Immature natural killer cell (primary cell): ENCODE results near the gene PIEZO1. TPM values are rescaled to one million over a fixed set of nuclear protein-coding genes. Genes with fewer than 3 reads are reported as not detected.

Source experiments
- DNase-seq, 3 donors: peaks; one replicate each; pipeline ENCODE4 v3.0.0; 2022; ENCODE audit warnings: mixed read lengths in 1 of 3
- H3K27ac Mint-ChIP-seq, 6 donors: one replicate each; pipeline ENCODE4 v1.8.0; 2020; ENCODE audit warnings: mixed read lengths in 6 of 6, mild to moderate bottlenecking in 5 of 6, inconsistent platforms in 4 of 6, moderate library complexity in 3 of 6
- H3K27me3 Mint-ChIP-seq, 3 donors: one replicate each; pipeline ENCODE4 v1.8.0; 2020 to 2021; ENCODE audit warnings: low read depth in 3 of 3, mild to moderate bottlenecking in 3 of 3, mixed read lengths in 3 of 3, moderate library complexity in 3 of 3, inconsistent platforms in 1 of 3
- H3K36me3 Mint-ChIP-seq, 3 donors: one replicate each; pipeline ENCODE4 v1.8.0; 2020; ENCODE audit warnings: mixed read lengths in 3 of 3, inconsistent platforms in 2 of 3, mild to moderate bottlenecking in 2 of 3
- H3K4me1 Mint-ChIP-seq, 2 donors: one replicate each; pipeline ENCODE4 v1.8.0; 2020; ENCODE audit warnings: inconsistent platforms in 2 of 2, mild to moderate bottlenecking in 2 of 2, mixed read lengths in 2 of 2, moderate library complexity in 1 of 2
- H3K4me3 Mint-ChIP-seq, 5 donors: one replicate each; pipeline ENCODE4 v1.8.0; 2020; ENCODE audit warnings: mild to moderate bottlenecking in 5 of 5, mixed read lengths in 5 of 5, inconsistent platforms in 3 of 5, moderate library complexity in 3 of 5
- H3K9me3 Mint-ChIP-seq, 6 donors: one replicate each; pipeline ENCODE4 v1.8.0; 2020; ENCODE audit warnings: mild to moderate bottlenecking in 6 of 6, mixed read lengths in 6 of 6, inconsistent platforms in 4 of 6, moderate library complexity in 3 of 6
- polyA plus RNA-seq, 3 donors: library from polyadenylated mRNA; unstranded; fragments of 300-500 nt; fragmentation: Illumina TruSeq; gene quantifications; one replicate each; pipeline ENCODE4 v1.2.3, GENCODE V29; 2021

PIEZO1 gene
- polyA plus RNA-seq, 3 donors from 2014 or later = 5.2 to 41.2 (median 13.1) TPM

GRCh38 chr16:88735616-88736015, 49.4 kb downstream of the PIEZO1 start:
- Mint-ChIP-seq H3K4me1 (peaks cover 0 to 5% of the 10 kb centered on the region in 2 donors), H3K27ac (no peak overlapping the region)

DNA sequence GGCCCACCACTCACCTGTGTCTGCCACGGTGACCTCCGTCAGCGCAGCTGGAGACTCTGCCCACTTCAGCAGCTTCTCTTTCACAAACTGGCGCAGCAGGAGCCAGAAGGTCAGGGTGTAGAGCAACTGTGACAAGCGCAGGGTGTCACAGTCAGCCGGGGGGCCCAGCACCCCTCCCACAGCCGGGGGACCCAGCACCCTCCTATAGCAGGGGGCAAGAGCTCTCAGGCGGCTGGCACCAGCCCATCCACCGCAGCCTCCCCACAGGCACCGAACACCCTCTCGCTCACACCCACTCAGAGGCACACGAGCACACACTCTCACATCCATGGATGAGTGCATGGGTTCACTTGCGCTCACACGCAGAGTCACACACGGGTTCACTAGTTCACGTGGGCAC, 49.9 kb downstream of the PIEZO1 start:
- Mint-ChIP-seq H3K36me3 (no peaks in the 10 kb centered on the region), H3K27ac (no peak overlapping the region)

More at GRCh38 chr16:88735616-88736015, 49.4 kb downstream of the PIEZO1 start:
- H3K9me3 Mint-ChIP-seq = no peaks in the 10 kb centered on the region
- no peaks in the 10 kb centered on the region for H3K27me3 Mint-ChIP-seq
- H3K36me3 Mint-ChIP-seq = no peaks in the 10 kb centered on the region
- DNase-seq = no peak
- H3K4me3 Mint-ChIP-seq = no peak overlapping the region

GRCh38 chr16:88734361-88734728, 50.7 kb downstream of the PIEZO1 start:
- H3K4me1 Mint-ChIP-seq = peaks cover 0 to 5% of the 10 kb centered on the region in 2 donors
- no peaks in the 10 kb centered on the region for H3K9me3 Mint-ChIP-seq
- H3K27me3 Mint-ChIP-seq = peaks cover 0 to 2% (median 0%) of the 10 kb centered on the region in 3 donors
- DNase-seq = no peak
- peaks cover 0 to 3% (median 0%) of the 10 kb centered on the region in 3 donors for H3K36me3 Mint-ChIP-seq
- H3K4me3 Mint-ChIP-seq = no peak overlapping the region
- no peak overlapping the region for H3K27ac Mint-ChIP-seq

More for the DNA sequence above, 49.9 kb downstream of the PIEZO1 start:
- no peak overlapping the region for H3K4me3 Mint-ChIP-seq
- H3K27me3 Mint-ChIP-seq = no peaks in the 10 kb centered on the region
- no peaks in the 10 kb centered on the region for H3K9me3 Mint-ChIP-seq
- peaks cover 0 to 5% of the 10 kb centered on the region in 2 donors for H3K4me1 Mint-ChIP-seq
- no peak for DNase-seq

DNA sequence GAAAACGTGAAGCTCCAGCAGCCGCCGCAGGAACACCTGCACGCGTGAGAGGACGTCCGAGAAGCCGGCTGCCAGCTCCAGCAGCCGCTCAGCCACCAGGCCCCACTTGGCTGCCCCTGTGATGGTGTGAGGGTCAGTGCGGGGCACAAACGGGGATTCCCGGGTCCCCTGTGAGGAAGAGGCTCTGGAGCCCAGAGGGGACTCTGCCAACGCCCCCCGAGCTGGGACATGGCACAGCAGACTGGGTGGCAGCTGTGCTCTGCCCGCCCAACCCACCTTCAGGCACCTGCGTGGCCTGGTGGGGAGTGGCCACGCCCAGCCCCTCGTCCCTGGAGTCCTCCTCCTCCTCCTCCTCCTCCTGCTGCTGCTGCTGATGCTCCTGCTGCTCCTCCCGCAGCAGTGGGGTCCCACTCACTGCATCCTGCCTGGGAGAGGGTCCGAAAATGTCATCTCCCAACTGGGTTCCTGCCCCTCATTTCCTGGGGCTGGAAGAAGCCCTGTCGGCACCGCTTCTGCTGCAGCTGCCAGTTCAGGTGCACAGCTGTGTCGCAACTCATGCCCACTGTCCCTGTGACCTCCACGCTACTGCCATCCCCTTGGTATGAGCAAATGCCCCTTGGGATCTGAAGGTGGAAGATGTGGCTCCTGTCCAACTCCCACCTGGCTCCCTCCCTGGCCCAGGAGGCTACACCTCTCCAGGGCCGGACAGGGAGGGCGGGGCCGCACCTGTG, 51.2 kb downstream of the PIEZO1 start:
- Mint-ChIP-seq H3K27me3 (peaks cover 0 to 2% (median 0%) of the 10 kb centered on the region in 3 donors), H3K4me1 (peaks cover 0 to 5% of the 10 kb centered on the region in 2 donors), H3K4me3 (no peak overlapping the region), H3K36me3 (peaks cover 0 to 3% (median 0%) of the 10 kb centered on the region in 3 donors), H3K27ac (peak overlapping the region in 1 of 6 donors; percentile 34), H3K9me3 (no peaks in the 10 kb centered on the region)
- DNase-seq = no peak

DNA sequence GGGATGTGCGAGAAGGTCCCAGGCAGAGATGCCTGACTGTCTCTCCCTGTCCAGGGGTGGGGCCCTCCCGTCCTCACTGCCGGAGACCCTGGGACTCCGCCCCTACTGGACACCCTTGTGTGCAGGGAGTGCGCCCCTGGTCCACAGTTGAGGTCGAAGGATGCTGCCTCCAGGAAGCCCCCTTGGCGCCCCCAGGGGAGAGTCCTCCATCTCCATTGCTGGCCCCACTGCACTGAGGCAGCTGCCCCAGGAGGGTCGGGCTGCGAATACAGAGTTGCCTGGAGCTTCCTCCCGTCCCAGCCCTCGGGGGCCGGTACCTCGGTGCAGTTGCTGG, 52.1 kb downstream of the PIEZO1 start:
- H3K4me3 Mint-ChIP-seq = no peak overlapping the region
- no peak for DNase-seq
- H3K27ac Mint-ChIP-seq = no peak overlapping the region
- no peaks in the 10 kb centered on the region for H3K9me3 Mint-ChIP-seq
- peaks cover 0 to 3% (median 0%) of the 10 kb centered on the region in 3 donors for H3K36me3 Mint-ChIP-seq
- H3K4me1 Mint-ChIP-seq = peaks cover 0 to 5% of the 10 kb centered on the region in 2 donors
- H3K27me3 Mint-ChIP-seq = peaks cover 0 to 2% (median 0%) of the 10 kb centered on the region in 3 donors

GRCh38 chr16:88732172-88732960, 52.7 kb downstream of the PIEZO1 start:
- peaks cover 0 to 2% (median 0%) of the 10 kb centered on the region in 3 donors for H3K27me3 Mint-ChIP-seq
- H3K9me3 Mint-ChIP-seq = no peaks in the 10 kb centered on the region
- H3K4me1 Mint-ChIP-seq = peaks cover 0 to 2% of the 10 kb centered on the region in 2 donors
- DNase-seq = no peak
- no peak overlapping the region for H3K4me3 Mint-ChIP-seq
- peak overlapping the region in 1 of 6 donors; percentile 22 for H3K27ac Mint-ChIP-seq
- H3K36me3 Mint-ChIP-seq = peaks cover 0 to 3% (median 0%) of the 10 kb centered on the region in 3 donors

DNA sequence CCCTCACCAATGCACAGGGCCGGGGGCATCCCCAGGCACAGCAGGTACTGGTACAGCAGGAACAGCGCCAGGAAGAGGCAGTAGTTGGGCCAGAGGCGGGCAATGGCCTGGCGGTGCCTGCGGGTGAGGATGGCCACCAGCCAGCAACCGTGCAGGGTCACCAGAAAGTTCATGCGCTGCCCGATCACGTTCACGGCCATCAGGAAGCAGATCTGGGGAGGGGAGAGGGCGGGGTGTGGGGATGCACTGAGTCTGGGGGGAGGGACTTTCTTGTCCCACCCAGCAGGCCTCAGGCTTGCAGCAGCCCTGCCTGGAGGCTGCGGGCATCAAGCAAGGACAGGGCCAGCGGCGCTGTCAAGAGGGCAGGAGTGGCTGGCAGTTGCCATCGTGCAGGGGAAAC, 53.3 kb downstream of the PIEZO1 start:
- peaks cover 0 to 2% (median 0%) of the 10 kb centered on the region in 3 donors for H3K27me3 Mint-ChIP-seq

GRCh38 chr16:88730632-88731607, 54.1 kb downstream of the PIEZO1 start:
- DNase-seq = no peak
- Mint-ChIP-seq H3K4me1 (peaks cover 0 to 2% of the 10 kb centered on the region in 2 donors), H3K4me3 (no peak overlapping the region), H3K27me3 (peaks cover 0 to 2% (median 0%) of the 10 kb centered on the region in 3 donors), H3K27ac (peak overlapping the region in 3 of 6 donors; percentile 24 to 45 (median 30)), H3K36me3 (peaks cover 0 to 3% (median 0%) of the 10 kb centered on the region in 3 donors), H3K9me3 (no peaks in the 10 kb centered on the region)

More for the DNA sequence above, 53.3 kb downstream of the PIEZO1 start:
- no peak for DNase-seq
- Mint-ChIP-seq H3K4me3 (no peak overlapping the region), H3K9me3 (no peaks in the 10 kb centered on the region), H3K4me1 (peaks cover 0 to 2% of the 10 kb centered on the region in 2 donors), H3K36me3 (peaks cover 0 to 3% (median 0%) of the 10 kb centered on the region in 3 donors), H3K27ac (peak overlapping the region in 1 of 6 donors; percentile 30)

- no peak overlapping the region for H3K27ac Mint-ChIP-seq
- H3K27me3 Mint-ChIP-seq = peaks cover 0 to 2% (median 0%) of the 10 kb centered on the region in 3 donors
- no peak for DNase-seq
- H3K9me3 Mint-ChIP-seq = no peaks in the 10 kb centered on the region
- H3K4me3 Mint-ChIP-seq = no peak overlapping the region
- H3K4me1 Mint-ChIP-seq = peaks cover 0 to 2% of the 10 kb centered on the region in 2 donors
- peaks cover 0 to 3% (median 0%) of the 10 kb centered on the region in 3 donors for H3K36me3 Mint-ChIP-seq
Measured at GRCh38 chr16:88727871-88728270, 57.1 kb downstream of the PIEZO1 start.

DNA sequence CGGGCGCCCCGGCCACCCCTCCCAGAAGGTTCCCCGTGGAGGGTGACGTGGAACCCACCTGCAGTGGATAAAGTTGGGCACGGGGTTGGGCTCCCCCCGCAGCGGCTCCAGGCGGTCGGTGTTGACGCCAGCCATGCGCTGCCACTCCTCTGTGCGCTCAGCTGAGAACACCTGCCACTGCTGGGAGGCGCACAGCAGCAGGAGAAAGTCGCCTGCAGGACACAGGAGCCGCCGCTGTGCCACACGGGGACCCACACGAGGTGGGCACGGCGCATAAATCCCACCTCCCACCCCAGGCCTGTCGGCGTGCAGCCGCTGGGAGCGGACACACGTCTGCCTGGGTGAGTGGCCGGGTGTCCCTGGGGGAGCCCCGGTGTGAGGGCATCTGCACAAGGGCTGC, 58.0 kb downstream of the PIEZO1 start:
- Mint-ChIP-seq H3K4me1 (peaks cover 0 to 2% of the 10 kb centered on the region in 2 donors), H3K27me3 (peaks cover 0 to 2% (median 0%) of the 10 kb centered on the region in 3 donors), H3K9me3 (no peaks in the 10 kb centered on the region), H3K36me3 (peaks cover 0 to 3% (median 0%) of the 10 kb centered on the region in 3 donors), H3K4me3 (no peak overlapping the region), H3K27ac (no peak overlapping the region)
- DNase-seq = no peak

GRCh38 chr16:88726408-88726749, 58.6 kb downstream of the PIEZO1 start:
- no peak for DNase-seq
- Mint-ChIP-seq H3K36me3 (peaks cover 0 to 3% (median 0%) of the 10 kb centered on the region in 3 donors), H3K27ac (no peak overlapping the region), H3K4me1 (peaks cover 0 to 2% of the 10 kb centered on the region in 2 donors), H3K4me3 (no peak overlapping the region), H3K27me3 (peaks cover 0 to 2% (median 0%) of the 10 kb centered on the region in 3 donors), H3K9me3 (no peaks in the 10 kb centered on the region)

DNA sequence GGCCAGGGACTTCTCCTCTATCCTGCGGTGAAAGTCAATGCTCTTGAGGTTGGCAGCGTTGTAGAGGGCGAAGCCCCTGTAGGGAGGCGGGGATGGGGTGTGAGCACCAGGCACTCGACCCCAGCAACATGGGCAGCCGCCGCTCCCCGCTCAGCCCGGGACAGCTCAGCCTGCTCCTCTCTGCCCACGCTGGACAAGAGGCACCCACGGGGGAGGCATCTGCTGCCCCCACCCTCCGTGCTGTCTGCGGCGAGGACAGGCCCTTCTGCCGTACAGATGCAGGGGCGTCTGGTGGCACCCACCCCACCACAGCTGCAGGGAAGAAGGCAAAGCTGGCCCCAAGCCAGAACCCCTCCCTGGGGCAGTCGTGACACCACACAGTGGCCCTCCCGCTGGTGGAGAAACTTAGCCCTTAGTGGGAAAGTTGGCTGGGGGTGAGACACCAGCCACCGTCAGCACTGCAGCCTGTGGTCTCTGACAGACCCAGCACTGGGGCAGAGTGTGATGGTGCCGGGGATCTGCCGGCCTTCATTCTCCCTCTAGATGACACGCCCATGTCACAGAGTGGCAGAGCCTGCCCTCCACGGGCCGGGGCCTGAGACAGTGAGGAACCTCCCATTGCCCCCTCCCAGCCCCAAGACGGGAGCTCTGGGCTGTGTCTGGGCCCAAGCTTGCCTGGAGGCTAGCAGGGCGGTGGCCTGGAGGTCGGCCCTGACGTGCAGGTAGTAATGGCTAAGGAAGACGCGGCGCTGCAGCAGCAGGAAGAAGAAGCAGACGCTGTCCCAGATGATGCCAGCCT, 59.2 kb downstream of the PIEZO1 start:
- peak in 1 of 3 donors; percentile 27 for DNase-seq
- H3K36me3 Mint-ChIP-seq = peaks cover 0 to 3% (median 0%) of the 10 kb centered on the region in 3 donors
- H3K27ac Mint-ChIP-seq = peak overlapping the region in 1 of 6 donors; percentile 40
- H3K9me3 Mint-ChIP-seq = no peaks in the 10 kb centered on the region
- H3K4me3 Mint-ChIP-seq = no peak overlapping the region
- no peaks in the 10 kb centered on the region for H3K4me1 Mint-ChIP-seq
- H3K27me3 Mint-ChIP-seq = peaks cover 0 to 2% (median 0%) of the 10 kb centered on the region in 3 donors
